ENCODE data around the gene PKP2.

DNA sequence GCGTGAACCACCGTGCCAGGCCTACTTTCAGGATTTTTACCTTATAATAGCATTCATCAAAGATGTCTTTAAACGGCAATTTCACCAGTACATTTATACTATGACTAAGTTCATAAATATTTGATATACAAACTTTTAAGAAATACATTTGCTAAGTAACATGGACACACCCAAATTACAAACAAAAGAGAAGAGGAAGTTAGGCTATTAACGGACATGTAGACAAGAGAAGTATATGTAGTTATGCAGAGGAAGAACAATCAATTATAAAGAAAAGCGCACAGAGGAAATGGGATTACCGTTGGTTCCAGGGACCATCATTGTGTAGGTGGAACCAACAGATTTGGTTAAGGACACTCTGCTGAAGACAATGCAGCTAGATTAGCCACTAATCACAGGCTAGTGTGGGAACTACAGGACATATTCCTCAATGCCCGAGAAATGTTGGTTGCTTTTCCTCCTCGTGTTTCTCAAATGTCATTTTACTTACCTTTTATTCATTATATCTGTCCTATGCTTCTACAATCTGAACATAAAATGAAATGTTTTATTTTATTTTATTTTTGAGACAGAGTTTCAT is 24.0 kb upstream of the PKP2 start:
- TF ChIP-seq RXRA (IDR thresholded peaks at IDR 0.05; ENCODE audit: insufficient read depth, low read depth, low read length) (no peak), POLR2A (IDR thresholded peaks at IDR 0.05; ENCODE audit: control extremely low read depth in 1 of 2, low read depth in 2 of 2, low read length in 2 of 2) (no peak), CBX5 (IDR thresholded peaks at IDR 0.05; ENCODE audit: low read depth, low read length) (no peak), GABPA (IDR thresholded peaks at IDR 0.05; ENCODE audit: borderline replicate concordance, insufficient read depth, low read length) (no peak), PHF8 (conservative IDR thresholded peaks at IDR 0.05; ENCODE audit: low read depth, low read length) (no peak), TAF1 (IDR thresholded peaks at IDR 0.05; ENCODE audit: low read depth, low read length) (no peak), EZH2 (IDR thresholded peaks at IDR 0.05; ENCODE audit: low read depth, low read length, severe bottlenecking) (no peak), SUZ12 (IDR thresholded peaks at IDR 0.05; ENCODE audit: low read length) (no peak)
- TF ChIP-seq, protein P1, sequence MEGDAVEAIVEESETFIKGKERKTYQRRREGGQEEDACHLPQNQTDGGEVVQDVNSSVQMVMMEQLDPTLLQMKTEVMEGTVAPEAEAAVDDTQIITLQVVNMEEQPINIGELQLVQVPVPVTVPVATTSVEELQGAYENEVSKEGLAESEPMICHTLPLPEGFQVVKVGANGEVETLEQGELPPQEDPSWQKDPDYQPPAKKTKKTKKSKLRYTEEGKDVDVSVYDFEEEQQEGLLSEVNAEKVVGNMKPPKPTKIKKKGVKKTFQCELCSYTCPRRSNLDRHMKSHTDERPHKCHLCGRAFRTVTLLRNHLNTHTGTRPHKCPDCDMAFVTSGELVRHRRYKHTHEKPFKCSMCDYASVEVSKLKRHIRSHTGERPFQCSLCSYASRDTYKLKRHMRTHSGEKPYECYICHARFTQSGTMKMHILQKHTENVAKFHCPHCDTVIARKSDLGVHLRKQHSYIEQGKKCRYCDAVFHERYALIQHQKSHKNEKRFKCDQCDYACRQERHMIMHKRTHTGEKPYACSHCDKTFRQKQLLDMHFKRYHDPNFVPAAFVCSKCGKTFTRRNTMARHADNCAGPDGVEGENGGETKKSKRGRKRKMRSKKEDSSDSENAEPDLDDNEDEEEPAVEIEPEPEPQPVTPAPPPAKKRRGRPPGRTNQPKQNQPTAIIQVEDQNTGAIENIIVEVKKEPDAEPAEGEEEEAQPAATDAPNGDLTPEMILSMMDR (IDR thresholded peaks at IDR 0.05; ENCODE audit: control extremely low read depth in 1 of 3, insufficient read depth in 1 of 3, low read depth in 1 of 3, low read length in 3 of 3) = no peak
